Neural progenitor cell (in vitro differentiated cells): ENCODE results near the gene NUP107. TPM values are rescaled to one million over a fixed set of nuclear protein-coding genes. Genes with fewer than 3 reads are reported as not detected.
A peak's percentile ranks its signal among the peaks of the same experiment; 100 is the strongest.
"Not testable (repeated sequence)": the region's sequence is repeated elsewhere in the genome, so short reads cannot be mapped to it uniquely, and the experiment has no call there.

Experiments used
- DNase-seq: peaks from one replicate; pipeline ENCODE4 v3.0.0-alpha.2; 2016; ENCODE audit warnings: low spot score
- H2AFZ ChIP-seq: fragments of 200-600 bp; sonication (generic); replicated peaks from 2 replicates; pipeline ENCODE4 v1.6.1; 2016; ENCODE audit warnings: antibody characterized with exemption
- H3F3A ChIP-seq: fragments of 200-600 bp; sonication (generic); 2 replicates; pipeline ENCODE4 v1.6.1; 2016; ENCODE audit warnings: antibody characterized with exemption, low read depth
- H3K27ac ChIP-seq: fragments of 200-600 bp; sonication (generic); 2 replicates; pipeline ENCODE4 v1.5.1; 2016; ENCODE audit warnings: mild to moderate bottlenecking
- H3K27me3 ChIP-seq: fragments of 200-600 bp; sonication (generic); 2 replicates; pipeline ENCODE4 v1.6.1; 2016; ENCODE audit warnings: mild to moderate bottlenecking, moderate library complexity
- H3K36me3 ChIP-seq: fragments of 200-600 bp; sonication (generic); 2 replicates; pipeline ENCODE4 v1.5.1; 2016
- H3K4me1 ChIP-seq: fragments of 200-600 bp; sonication (generic); 2 replicates; pipeline ENCODE4 v1.6.1; 2016; ENCODE audit warnings: mixed run types
- H3K4me2 ChIP-seq: fragments of 200-600 bp; sonication (generic); 2 replicates; pipeline ENCODE4 v1.6.1; 2016
- H3K4me3 ChIP-seq: fragments of 200-600 bp; sonication (generic); 2 replicates; pipeline ENCODE4 v1.5.1; 2016
- H3K79me2 ChIP-seq: fragments of 200-600 bp; sonication (generic); 2 replicates; pipeline ENCODE4 v1.6.1; 2016; ENCODE audit warnings: low read depth
- H3K9ac ChIP-seq: fragments of 200-600 bp; sonication (generic); 2 replicates; pipeline ENCODE4 v1.6.1; 2016
- H3K9me3 ChIP-seq: fragments of 200-600 bp; sonication (generic); 2 replicates; pipeline ENCODE4 v1.5.1; 2016; ENCODE audit warnings: low read depth
- H4K20me1 ChIP-seq: fragments of 200-600 bp; sonication (generic); 2 replicates; pipeline ENCODE4 v1.6.1; 2016; ENCODE audit warnings: low read depth
- H3K27ac Mint-ChIP-seq: 3 replicates; pipeline ENCODE4 v1.8.0; 2021; ENCODE audit warnings: mixed read lengths
- H3K27me3 Mint-ChIP-seq: 2 replicates; pipeline ENCODE4 v1.8.0; 2022; ENCODE audit warnings: low read depth, mild to moderate bottlenecking, inconsistent platforms, moderate library complexity, mixed read lengths; ENCODE audit not compliant: insufficient read depth
- H3K36me3 Mint-ChIP-seq: 3 replicates; pipeline ENCODE4 v1.8.0; 2021; ENCODE audit warnings: mixed read lengths
- H3K4me1 Mint-ChIP-seq: 3 replicates; pipeline ENCODE4 v1.8.0; 2021; ENCODE audit warnings: mixed read lengths
- H3K4me3 Mint-ChIP-seq: 3 replicates; pipeline ENCODE4 v1.8.0; 2021; ENCODE audit warnings: mild to moderate bottlenecking, moderate library complexity, mixed read lengths
- H3K9me3 Mint-ChIP-seq: 3 replicates; pipeline ENCODE4 v1.8.0; 2020; ENCODE audit warnings: mixed read lengths
- EZH2 ChIP-seq: fragments of 200-600 bp; sonication (generic); IDR thresholded peaks from 2 replicates; pipeline ENCODE4 v1.6.1; 2017; ENCODE audit warnings: antibody characterized with exemption, mild to moderate bottlenecking, moderate library complexity
- EZH2phosphoT487 ChIP-seq: fragments of 200-600 bp; sonication (generic); IDR thresholded peaks from 2 replicates; pipeline ENCODE4 v1.6.1; 2017; ENCODE audit warnings: antibody characterized with exemption
- total RNA-seq: library from RNA; depleted of rRNA; stranded (reverse); fragments of >200 nt; gene quantifications from 2 replicates; pipeline ENCODE4 v1.2.3, GENCODE V29; 2015; ENCODE audit warnings: low replicate concordance
- TF ChIP-seq, protein P1 (sequence below): fragments of 200-600 bp; sonication (generic); IDR thresholded peaks from 2 replicates; pipeline ENCODE4 v1.5.1; 2017; ENCODE audit warnings: antibody characterized with exemption, mild to moderate bottlenecking

Gene NUP107
- total RNA-seq, 1 donor from 2014 or later, result 231 TPM

DNA sequence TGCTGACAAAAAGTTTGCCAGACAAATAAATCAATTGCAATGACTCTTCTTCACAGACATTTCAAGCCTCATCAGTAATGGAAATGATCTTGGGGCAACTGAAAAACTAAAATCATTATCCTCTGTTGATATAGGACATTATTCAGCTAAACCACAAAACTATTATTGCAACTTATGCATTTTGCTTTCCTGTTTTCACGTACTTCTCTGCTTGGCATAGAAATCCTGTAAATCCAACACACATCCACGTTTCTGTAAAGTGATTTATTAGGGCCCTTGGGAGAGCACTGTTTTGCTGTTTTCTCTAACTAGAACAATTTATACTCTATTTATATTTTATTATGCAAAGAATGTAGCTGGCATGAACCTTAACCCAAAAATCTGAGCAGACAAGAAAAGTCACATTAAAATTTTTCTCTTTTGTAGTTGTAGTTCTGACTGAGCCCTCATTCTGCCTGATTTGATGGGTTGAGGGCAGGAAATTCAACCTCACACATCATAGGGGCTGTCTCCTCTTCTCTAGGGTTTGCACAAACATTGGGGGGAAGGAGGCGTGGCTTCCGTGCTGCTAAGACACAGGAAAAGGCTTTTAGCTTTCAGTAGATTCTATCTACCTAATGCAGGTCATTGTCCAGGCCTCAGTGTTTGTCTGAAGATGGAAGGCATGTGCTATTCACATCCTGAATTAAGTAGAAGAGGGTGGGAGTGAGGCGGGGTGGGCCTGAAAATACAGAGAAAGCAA, 11.5 kb upstream of the NUP107 start:
- peak overlapping the region; percentile 22 for H3K27ac Mint-ChIP-seq
- H2AFZ ChIP-seq, result no peak overlapping the region
- H3K4me1 Mint-ChIP-seq, result no peaks in the 10 kb centered on the region
- H3K9ac ChIP-seq, result no peak overlapping the region
- H3K4me3 Mint-ChIP-seq, result no peak overlapping the region
- no peaks in the 10 kb centered on the region for H3K36me3 Mint-ChIP-seq
- no peaks in the 10 kb centered on the region for H3K36me3 ChIP-seq
- H3F3A ChIP-seq, result no peaks in the 10 kb centered on the region
- no peak overlapping the region for H3K27ac ChIP-seq
- no peaks in the 10 kb centered on the region for H4K20me1 ChIP-seq
- H3K9me3 ChIP-seq, result no peaks in the 10 kb centered on the region
- H3K9me3 Mint-ChIP-seq, result no peaks in the 10 kb centered on the region
- H3K4me1 ChIP-seq, result no peaks in the 10 kb centered on the region
- H3K27me3 ChIP-seq, result no peaks in the 10 kb centered on the region
- H3K27me3 Mint-ChIP-seq, result peaks cover 2% of the 10 kb centered on the region
- DNase-seq, result peak; percentile 30
- no peaks in the 10 kb centered on the region for H3K79me2 ChIP-seq
- no peak overlapping the region for H3K4me3 ChIP-seq
- TF ChIP-seq EZH2phosphoT487 (no peak), EZH2 (no peak)
- TF ChIP-seq, protein P1, sequence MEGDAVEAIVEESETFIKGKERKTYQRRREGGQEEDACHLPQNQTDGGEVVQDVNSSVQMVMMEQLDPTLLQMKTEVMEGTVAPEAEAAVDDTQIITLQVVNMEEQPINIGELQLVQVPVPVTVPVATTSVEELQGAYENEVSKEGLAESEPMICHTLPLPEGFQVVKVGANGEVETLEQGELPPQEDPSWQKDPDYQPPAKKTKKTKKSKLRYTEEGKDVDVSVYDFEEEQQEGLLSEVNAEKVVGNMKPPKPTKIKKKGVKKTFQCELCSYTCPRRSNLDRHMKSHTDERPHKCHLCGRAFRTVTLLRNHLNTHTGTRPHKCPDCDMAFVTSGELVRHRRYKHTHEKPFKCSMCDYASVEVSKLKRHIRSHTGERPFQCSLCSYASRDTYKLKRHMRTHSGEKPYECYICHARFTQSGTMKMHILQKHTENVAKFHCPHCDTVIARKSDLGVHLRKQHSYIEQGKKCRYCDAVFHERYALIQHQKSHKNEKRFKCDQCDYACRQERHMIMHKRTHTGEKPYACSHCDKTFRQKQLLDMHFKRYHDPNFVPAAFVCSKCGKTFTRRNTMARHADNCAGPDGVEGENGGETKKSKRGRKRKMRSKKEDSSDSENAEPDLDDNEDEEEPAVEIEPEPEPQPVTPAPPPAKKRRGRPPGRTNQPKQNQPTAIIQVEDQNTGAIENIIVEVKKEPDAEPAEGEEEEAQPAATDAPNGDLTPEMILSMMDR, result no peak
- no peak overlapping the region for H3K4me2 ChIP-seq

DNA sequence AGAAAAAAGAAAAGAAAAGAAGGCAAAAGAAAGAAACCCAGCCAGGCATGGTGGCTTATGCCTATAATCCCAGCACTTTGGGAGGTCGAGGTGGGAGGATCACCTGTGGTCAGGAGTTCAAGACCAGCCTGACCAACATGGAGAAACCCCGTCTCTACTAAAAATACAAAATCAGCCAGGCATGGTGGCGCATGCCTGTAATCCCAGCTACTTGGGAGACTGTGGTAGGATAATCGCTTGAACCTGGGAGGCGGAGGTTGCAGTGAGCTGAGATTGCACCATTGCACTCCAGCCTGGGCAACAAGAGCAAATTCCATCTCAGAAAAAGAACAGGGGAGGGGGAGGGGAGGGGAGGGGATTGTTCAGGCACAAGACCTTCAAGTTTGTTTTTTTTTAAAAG, 9.9 kb upstream of the NUP107 start:
- H4K20me1 ChIP-seq, H3K4me3 ChIP-seq, H3K9ac ChIP-seq, H3K9me3 Mint-ChIP-seq, H3K36me3 ChIP-seq, H3K4me1 ChIP-seq, DNase-seq, H3K27ac ChIP-seq, H3K27me3 Mint-ChIP-seq, H3K4me3 Mint-ChIP-seq, H3F3A ChIP-seq, H2AFZ ChIP-seq, H3K27ac Mint-ChIP-seq, H3K36me3 Mint-ChIP-seq, H3K27me3 ChIP-seq, H3K4me1 Mint-ChIP-seq, H3K79me2 ChIP-seq, H3K9me3 ChIP-seq, H3K4me2 ChIP-seq: not testable (repeated sequence)

DNA sequence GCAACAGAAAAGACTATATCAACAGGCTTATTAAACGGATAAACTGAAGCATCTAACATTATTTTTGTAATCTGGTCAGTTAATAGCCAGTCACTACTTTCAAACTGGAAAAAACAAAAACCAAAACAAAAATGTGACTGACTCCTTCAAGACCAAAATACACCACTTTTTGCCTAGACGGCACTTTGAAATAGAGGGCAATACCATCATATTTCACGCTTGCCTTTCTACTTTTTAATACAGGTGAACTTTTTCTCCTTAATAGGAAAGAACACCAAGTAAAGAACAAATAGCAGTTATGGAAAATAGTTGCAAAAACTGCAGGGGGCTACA, 550 bp upstream of the NUP107 start:
- Mint-ChIP-seq H3K36me3 (peaks cover 2% of the 10 kb centered on the region), H3K27me3 (no peaks in the 10 kb centered on the region), H3K4me1 (peaks cover 26% of the 10 kb centered on the region), H3K9me3 (no peaks in the 10 kb centered on the region), H3K27ac (peak overlapping the region; percentile 78), H3K4me3 (peak overlapping the region; percentile 96)
- Histone ChIP-seq H3F3A (no peaks in the 10 kb centered on the region), H3K4me2 (peak overlapping the region; percentile 96), H3K79me2 (peaks cover 46% of the 10 kb centered on the region), H3K36me3 (peaks cover 3% of the 10 kb centered on the region), H3K9me3 (no peaks in the 10 kb centered on the region), H3K4me3 (peak overlapping the region; percentile 91), H3K27ac (no peak overlapping the region), H2AFZ (peak overlapping the region; percentile 66), H4K20me1 (no peaks in the 10 kb centered on the region), H3K4me1 (peaks cover 6% of the 10 kb centered on the region), H3K27me3 (no peaks in the 10 kb centered on the region), H3K9ac (peak overlapping the region; percentile 12)
- no peak for DNase-seq
- TF ChIP-seq, protein P1, result no peak

DNA sequence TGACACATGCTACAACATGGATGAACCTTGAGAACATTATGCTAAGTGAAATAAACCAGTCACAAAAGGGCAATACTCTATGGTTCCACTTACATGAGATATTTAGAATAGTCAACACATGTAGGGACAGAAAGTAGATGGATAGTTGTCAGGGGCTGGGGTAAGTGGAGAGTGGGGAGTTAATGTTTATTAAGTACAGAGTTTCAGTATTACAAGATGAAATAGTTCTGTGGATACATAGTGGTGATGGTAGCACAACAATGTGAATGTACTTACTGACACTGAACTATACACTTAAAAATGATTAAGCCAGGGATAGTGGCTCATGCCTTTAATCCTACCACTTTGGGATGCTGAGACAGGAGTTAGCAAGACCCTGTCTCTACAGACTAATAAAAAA, 8.7 kb downstream of the NUP107 start:
- H3K27me3 Mint-ChIP-seq, result no peaks in the 10 kb centered on the region
- Histone ChIP-seq H3K9ac (no peak overlapping the region), H3K4me1 (no peaks in the 10 kb centered on the region), H3K36me3 (peaks cover 18% of the 10 kb centered on the region), H3F3A (peaks cover 8% of the 10 kb centered on the region), H3K79me2 (no peaks in the 10 kb centered on the region), H3K4me3 (no peak overlapping the region), H2AFZ (no peak overlapping the region), H3K9me3 (no peaks in the 10 kb centered on the region), H3K27ac (no peak overlapping the region), H3K4me2 (no peak overlapping the region), H3K27me3 (no peaks in the 10 kb centered on the region), H4K20me1 (no peaks in the 10 kb centered on the region)
- no peak overlapping the region for H3K27ac Mint-ChIP-seq
- H3K4me1 Mint-ChIP-seq, result no peaks in the 10 kb centered on the region
- H3K4me3 Mint-ChIP-seq, result no peak overlapping the region
- no peak for DNase-seq
- no peaks in the 10 kb centered on the region for H3K9me3 Mint-ChIP-seq
- peaks cover 43% of the 10 kb centered on the region for H3K36me3 Mint-ChIP-seq
- TF ChIP-seq EZH2phosphoT487 (no peak), EZH2 (no peak)
